ENCODE results near the gene SMAP2. TPM values are rescaled to one million over a fixed set of nuclear protein-coding genes. Genes with fewer than 3 reads are reported as not detected.

Gene SMAP2
- total RNA-seq, 2 experiments from 2014 or later = 106 to 107 TPM

DNA sequence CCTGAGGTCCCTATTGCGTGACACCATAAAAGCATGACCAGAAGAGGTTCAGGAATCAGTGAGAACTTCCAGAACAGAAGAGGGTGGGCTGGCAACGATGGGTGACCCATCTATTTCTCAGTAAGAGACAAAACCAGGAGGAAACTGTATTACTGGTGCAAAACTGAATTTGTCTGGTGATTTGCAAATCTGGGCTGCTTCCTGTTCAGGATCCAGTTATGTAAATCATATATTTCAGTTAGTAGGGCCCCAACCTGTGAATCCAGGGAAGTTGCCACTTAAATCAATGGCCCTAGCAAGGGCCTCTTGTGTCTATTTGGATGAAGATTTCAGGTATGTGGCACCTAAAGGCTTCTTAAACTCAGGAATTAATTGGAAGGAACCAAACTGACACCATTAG lies 23.1 kb upstream of the SMAP2 start:
- CTCF ChIA-PET = interaction anchor here (1.8 kb wide), 1 partner anchor 11 kb away, joined by 10 read pairs; no protein-coding TSS in a partner anchor
- no peak overlapping the region for H3K4me3 Mint-ChIP-seq
- H3K27ac Mint-ChIP-seq = no peak overlapping the region
- DNase-seq = no peak
- no peaks in the 10 kb centered on the region for H3K9me3 Mint-ChIP-seq (ENCODE audit: insufficient read depth)
- POLR2A ChIA-PET = no interaction called here
- no peaks in the 10 kb centered on the region for H3K4me1 Mint-ChIP-seq (ENCODE audit: low read depth)
- no peaks in the 10 kb centered on the region for H3K27me3 Mint-ChIP-seq (ENCODE audit: low read depth)
- H3K36me3 Mint-ChIP-seq (ENCODE audit: low read depth) = no peaks in the 10 kb centered on the region
- no peak for ATAC-seq

DNA sequence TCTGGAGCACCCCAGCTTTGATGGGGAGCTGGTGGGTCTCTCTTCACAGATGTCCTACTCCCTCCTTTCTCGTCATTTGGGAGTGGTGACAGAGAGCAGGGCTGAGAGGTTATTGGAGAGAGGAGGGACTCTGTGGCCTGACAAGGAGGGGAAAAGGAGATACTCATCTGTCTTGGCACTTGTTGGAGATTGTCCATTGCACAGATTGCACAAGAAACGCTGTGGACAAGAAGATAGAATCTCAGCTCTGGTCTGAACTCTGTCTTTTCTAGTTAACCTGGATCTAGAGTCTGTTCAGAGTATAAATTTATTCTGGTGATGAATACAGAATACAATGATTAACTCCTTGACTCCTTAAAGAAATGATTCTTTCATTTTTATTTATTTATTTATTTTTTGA lies 22.4 kb upstream of the SMAP2 start:
- POLR2A ChIA-PET = no interaction called here

DNA sequence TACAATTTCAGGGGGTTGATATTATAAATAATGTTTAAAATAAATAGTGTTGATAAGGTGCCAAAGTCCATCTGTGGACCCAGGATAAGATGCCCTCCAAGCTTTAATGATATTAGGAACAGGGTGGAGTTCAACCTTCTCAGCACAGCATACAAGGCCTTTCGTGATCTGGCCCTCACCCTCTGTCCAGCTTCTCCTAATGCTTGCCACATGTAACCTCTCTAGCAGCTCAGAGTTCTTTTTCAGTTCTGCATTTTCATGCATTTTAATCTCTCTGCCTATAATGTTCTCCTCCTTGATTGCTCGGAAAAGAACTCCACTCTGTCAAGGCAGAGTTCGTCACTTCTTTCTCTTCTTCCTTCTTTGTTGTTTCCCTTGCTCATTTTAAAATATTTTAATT lies 21.4 kb upstream of the SMAP2 start:
- Mint-ChIP-seq H3K27ac (no peak overlapping the region), H3K4me1 (ENCODE audit: low read depth) (no peaks in the 10 kb centered on the region), H3K9me3 (ENCODE audit: insufficient read depth) (no peaks in the 10 kb centered on the region), H3K36me3 (ENCODE audit: low read depth) (no peaks in the 10 kb centered on the region), H3K4me3 (no peak overlapping the region), H3K27me3 (ENCODE audit: low read depth) (no peaks in the 10 kb centered on the region)
- ChIA-PET POLR2A (no interaction called here), CTCF (interaction anchor here (0.6 to 4.2 kb wide), 6 partner anchors 11 to 199 kb away, joined by 3 to 22 read pairs (median 5); no protein-coding TSS in a partner anchor)
- DNase-seq (no peak), ATAC-seq (no peak)

More for the DNA sequence above, 22.4 kb upstream of the SMAP2 start:
- H3K27ac Mint-ChIP-seq = no peak overlapping the region
- ATAC-seq = no peak
- no peaks in the 10 kb centered on the region for H3K27me3 Mint-ChIP-seq (ENCODE audit: low read depth)
- no peaks in the 10 kb centered on the region for H3K36me3 Mint-ChIP-seq (ENCODE audit: low read depth)
- H3K4me1 Mint-ChIP-seq (ENCODE audit: low read depth) = no peaks in the 10 kb centered on the region
- H3K9me3 Mint-ChIP-seq (ENCODE audit: insufficient read depth) = no peaks in the 10 kb centered on the region
- CTCF ChIA-PET = interaction anchor here (1.4 to 4.2 kb wide), 3 partner anchors 10 to 54 kb away, joined by 5 to 22 read pairs (median 5); no protein-coding TSS in a partner anchor
- H3K4me3 Mint-ChIP-seq = no peak overlapping the region
- no peak for DNase-seq

DNA sequence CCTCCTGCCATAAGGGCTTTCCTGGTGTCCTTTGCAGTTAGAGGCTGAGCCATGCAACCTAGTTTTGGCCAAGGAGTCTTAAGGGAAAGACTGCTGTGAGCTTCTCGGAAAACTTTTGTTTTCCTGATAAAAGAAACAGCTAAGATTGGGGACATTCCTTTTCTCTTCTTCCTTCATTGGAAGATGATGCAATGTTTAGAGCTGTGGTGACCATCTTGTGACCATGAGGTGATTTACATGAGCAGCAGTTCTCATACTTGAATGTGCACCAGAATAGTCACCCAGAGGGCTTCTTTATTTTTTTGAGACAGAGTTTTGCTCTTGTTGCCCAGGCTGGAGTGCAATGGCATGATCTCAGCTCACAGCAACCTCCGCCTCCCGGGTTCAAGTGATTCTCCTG lies 20.4 kb upstream of the SMAP2 start:
- Mint-ChIP-seq H3K4me3 (no peak overlapping the region), H3K27ac (no peak overlapping the region), H3K4me1 (ENCODE audit: low read depth) (no peaks in the 10 kb centered on the region), H3K36me3 (ENCODE audit: low read depth) (no peaks in the 10 kb centered on the region), H3K9me3 (ENCODE audit: insufficient read depth) (no peaks in the 10 kb centered on the region), H3K27me3 (ENCODE audit: low read depth) (no peaks in the 10 kb centered on the region)
- CTCF ChIA-PET = interaction anchor here (1.4 to 4.2 kb wide), 4 partner anchors 12 to 200 kb away, joined by 3 to 22 read pairs (median 6); no protein-coding TSS in a partner anchor
- POLR2A ChIA-PET = interaction anchor here (1.1 kb wide), 1 partner anchor 37 kb away, joined by 4 read pairs; no protein-coding TSS in a partner anchor
- DNase-seq (no peak), ATAC-seq (no peak)

DNA sequence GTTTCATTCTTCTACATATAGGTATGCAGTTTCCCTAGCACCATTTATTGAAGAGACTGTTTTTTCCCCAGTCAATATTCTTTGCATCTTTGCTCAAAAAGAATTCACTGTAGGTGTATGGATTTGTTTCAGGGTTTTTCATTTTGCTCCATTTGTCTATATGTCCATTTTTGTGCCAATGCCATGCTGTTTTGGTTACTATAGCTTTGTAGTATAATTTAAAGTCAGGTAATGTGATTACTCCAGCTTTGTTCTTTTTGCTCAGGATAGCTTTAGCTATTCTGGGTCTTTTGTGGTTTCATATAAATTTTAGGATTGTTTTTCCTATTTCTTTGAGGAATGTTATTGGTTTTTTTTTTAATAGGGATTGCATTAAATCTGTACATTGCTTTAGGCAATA lies 15.9 kb upstream of the SMAP2 start:
- Mint-ChIP-seq H3K9me3 (ENCODE audit: insufficient read depth) (peaks cover 4% of the 10 kb centered on the region), H3K27me3 (ENCODE audit: low read depth) (no peaks in the 10 kb centered on the region), H3K4me3 (no peak overlapping the region), H3K36me3 (ENCODE audit: low read depth) (peaks cover 5% of the 10 kb centered on the region), H3K4me1 (ENCODE audit: low read depth) (peaks cover 5% of the 10 kb centered on the region), H3K27ac (no peak overlapping the region)
- ChIA-PET POLR2A (no interaction called here), CTCF (no interaction called here)
- DNase-seq (no peak), ATAC-seq (no peak)

DNA sequence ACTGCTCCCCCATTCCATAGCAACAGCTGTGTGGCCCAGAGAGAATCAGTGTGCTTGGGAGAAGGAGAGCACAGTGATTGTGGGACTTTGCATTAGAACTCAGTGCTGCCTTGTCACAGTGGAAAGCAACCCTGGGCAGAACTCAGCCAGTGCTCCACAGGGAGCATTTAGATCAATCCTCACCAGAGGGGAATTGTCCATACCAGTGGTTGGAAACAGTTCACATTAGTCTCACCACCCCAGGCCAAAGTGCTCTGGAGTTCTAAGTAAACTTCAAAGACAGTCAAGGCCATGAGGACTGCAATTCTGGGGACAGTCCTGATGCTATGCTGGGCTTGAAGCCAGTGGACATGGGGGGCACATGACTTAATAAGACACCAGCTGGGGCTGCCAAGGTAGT lies 12.9 kb upstream of the SMAP2 start:
- DNase-seq (no peak), ATAC-seq (no peak)
- CTCF ChIA-PET = no interaction called here
- Mint-ChIP-seq H3K4me3 (no peak overlapping the region), H3K9me3 (ENCODE audit: insufficient read depth) (peaks cover 4% of the 10 kb centered on the region), H3K36me3 (ENCODE audit: low read depth) (peaks cover 5% of the 10 kb centered on the region), H3K27me3 (ENCODE audit: low read depth) (no peaks in the 10 kb centered on the region), H3K4me1 (ENCODE audit: low read depth) (peaks cover 5% of the 10 kb centered on the region), H3K27ac (no peak overlapping the region)
- POLR2A ChIA-PET = no interaction called here

DNA sequence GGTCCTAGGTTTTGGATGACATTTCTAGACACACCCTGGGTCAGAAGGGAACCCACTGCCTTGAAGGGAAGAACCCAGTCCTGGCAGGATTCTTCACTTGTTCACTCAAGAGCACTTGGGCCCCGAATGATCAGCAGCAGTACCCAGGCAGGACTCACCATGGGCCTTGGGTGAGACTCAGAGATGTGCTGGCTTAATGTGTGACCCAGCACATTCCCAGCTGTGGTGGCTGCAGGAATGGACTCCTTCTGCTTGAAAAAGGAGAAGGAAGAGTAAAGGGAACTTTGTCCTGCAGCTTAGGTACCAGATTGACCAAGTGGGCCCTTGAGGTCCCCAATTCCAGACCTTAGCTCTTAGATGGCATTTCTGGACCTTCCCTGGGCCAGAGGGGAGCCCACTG lies 12.3 kb upstream of the SMAP2 start:
- ChIA-PET POLR2A (interaction anchor here (1.2 kb wide), 1 partner anchor 13 kb away, joined by 3 read pairs; no protein-coding TSS in a partner anchor), CTCF (no interaction called here)
- ATAC-seq (no peak), DNase-seq (no peak)
- Mint-ChIP-seq H3K36me3 (ENCODE audit: low read depth) (peaks cover 5% of the 10 kb centered on the region), H3K4me1 (ENCODE audit: low read depth) (peaks cover 5% of the 10 kb centered on the region), H3K27ac (no peak overlapping the region), H3K4me3 (no peak overlapping the region), H3K9me3 (ENCODE audit: insufficient read depth) (peaks cover 4% of the 10 kb centered on the region), H3K27me3 (ENCODE audit: low read depth) (no peaks in the 10 kb centered on the region)

DNA sequence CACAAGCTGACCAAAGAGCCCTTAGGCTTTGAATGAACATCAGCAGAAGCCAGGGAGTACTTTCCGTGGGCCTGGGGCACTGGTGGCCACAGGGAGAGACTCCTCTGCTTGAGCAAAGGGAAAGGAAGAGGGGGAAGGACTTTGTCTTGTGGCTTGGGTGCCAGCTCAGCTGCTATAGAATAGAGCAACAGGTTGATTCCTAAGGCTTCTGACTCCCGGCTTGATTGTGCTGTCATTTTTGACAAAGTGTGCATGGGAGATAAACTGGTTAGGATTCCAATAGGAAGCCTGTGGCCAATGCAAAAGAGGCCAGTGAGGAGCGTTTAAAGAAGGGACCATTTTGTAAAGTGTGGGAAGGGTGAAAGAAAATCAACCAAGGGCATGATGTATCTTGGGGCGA lies 11.9 kb upstream of the SMAP2 start:
- DNase-seq (no peak), ATAC-seq (no peak)
- H3K4me1 Mint-ChIP-seq (ENCODE audit: low read depth) = peaks cover 5% of the 10 kb centered on the region
- peaks cover 5% of the 10 kb centered on the region for H3K36me3 Mint-ChIP-seq (ENCODE audit: low read depth)
- ChIA-PET POLR2A (interaction anchor here (1.2 kb wide), 1 partner anchor 13 kb away, joined by 3 read pairs; no protein-coding TSS in a partner anchor), CTCF (no interaction called here)
- H3K27me3 Mint-ChIP-seq (ENCODE audit: low read depth) = no peaks in the 10 kb centered on the region
- H3K4me3 Mint-ChIP-seq = no peak overlapping the region
- H3K27ac Mint-ChIP-seq = no peak overlapping the region
- H3K9me3 Mint-ChIP-seq (ENCODE audit: insufficient read depth) = peaks cover 4% of the 10 kb centered on the region

DNA sequence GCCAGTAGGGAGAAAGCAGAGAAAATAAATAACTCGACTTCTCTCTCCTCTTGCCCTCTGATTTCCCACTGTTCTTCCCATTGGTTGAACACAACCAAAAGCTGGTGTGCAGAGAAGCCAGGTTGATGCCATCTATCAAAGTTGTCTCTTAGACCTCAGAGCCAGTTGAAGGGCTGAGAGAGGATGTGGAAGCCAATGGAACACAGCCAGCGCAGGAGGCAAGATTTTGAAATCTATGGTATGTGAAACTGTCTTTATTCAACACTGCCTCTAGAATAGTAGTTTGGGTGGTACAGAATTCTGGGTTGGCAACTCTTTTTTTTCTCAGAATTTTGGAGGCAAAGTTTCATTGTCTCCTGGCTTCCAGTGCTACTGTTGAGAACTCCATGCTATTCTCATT lies 11.3 kb upstream of the SMAP2 start:
- peaks cover 5% of the 10 kb centered on the region for H3K4me1 Mint-ChIP-seq (ENCODE audit: low read depth)
- no peaks in the 10 kb centered on the region for H3K27me3 Mint-ChIP-seq (ENCODE audit: low read depth)
- ATAC-seq (no peak), DNase-seq (no peak)
- ChIA-PET POLR2A (interaction anchor here (1.2 kb wide), 1 partner anchor 12 kb away, joined by 3 read pairs; no protein-coding TSS in a partner anchor), CTCF (interaction anchor here (3.3 kb wide), 1 partner anchor 19 kb away, joined by 19 read pairs; no protein-coding TSS in a partner anchor)
- H3K9me3 Mint-ChIP-seq (ENCODE audit: insufficient read depth) = peaks cover 4% of the 10 kb centered on the region
- H3K36me3 Mint-ChIP-seq (ENCODE audit: low read depth) = peaks cover 5% of the 10 kb centered on the region
- H3K4me3 Mint-ChIP-seq = no peak overlapping the region
- H3K27ac Mint-ChIP-seq = no peak overlapping the region

DNA sequence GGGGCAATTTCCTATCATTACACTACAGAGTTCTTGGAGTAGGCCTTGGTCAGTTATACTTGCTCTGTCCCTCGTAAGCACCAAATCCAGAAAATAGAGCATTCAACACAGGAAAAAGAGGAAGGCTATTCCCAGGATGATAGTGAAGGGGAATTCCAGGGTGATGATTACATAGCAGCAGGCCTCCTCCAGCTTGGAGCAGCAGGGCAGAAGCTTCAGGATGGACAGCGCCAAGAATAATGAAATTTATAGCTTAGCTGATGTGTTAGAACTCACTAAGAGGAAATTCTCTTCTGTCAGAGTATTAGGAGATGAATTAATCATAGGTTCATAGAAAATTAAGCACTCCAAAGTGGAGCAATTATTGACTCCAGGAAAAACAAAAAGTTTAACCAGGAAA lies 10.8 kb upstream of the SMAP2 start:
- CTCF ChIA-PET = interaction anchor here (3.0 to 3.3 kb wide), 3 partner anchors 20 to 42 kb away, joined by 16 to 26 read pairs (median 19); no protein-coding TSS in a partner anchor

DNA sequence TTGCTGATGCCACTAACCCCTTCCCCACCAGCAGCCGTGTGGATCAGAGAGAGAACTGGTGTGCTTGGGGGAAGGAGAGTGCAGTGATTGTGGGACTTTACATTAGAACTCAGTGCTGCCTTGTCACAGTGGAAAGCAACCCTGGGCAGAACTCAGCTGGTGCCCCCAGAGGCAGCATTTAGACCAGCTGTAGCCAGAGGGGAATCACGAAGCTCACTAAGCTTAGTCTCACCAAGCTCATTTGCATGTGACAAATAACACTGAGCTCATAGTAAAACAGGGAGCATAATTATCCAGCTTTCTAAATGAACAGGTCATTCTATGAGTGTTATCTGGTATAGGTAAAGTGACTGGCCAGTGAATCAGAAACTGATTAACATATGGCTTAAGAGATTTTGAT lies 9.8 kb upstream of the SMAP2 start:
- ChIA-PET POLR2A (interaction anchor here (1.1 to 2.0 kb wide), 3 partner anchors 10 to 298 kb away, joined by 5 to 9 read pairs (median 6); partner anchors contain the start of gene SMAP2), CTCF (interaction anchor here (0.9 to 3.3 kb wide), 11 partner anchors 8 to 220 kb away, joined by 3 to 26 read pairs (median 8); partner anchors contain the start of gene SMAP2)
- H3K4me1 Mint-ChIP-seq (ENCODE audit: low read depth) = peaks cover 5% of the 10 kb centered on the region
- ATAC-seq = no peak
- no peak overlapping the region for H3K4me3 Mint-ChIP-seq
- H3K9me3 Mint-ChIP-seq (ENCODE audit: insufficient read depth) = peaks cover 4% of the 10 kb centered on the region
- no peak for DNase-seq
- no peaks in the 10 kb centered on the region for H3K27me3 Mint-ChIP-seq (ENCODE audit: low read depth)
- H3K36me3 Mint-ChIP-seq (ENCODE audit: low read depth) = peaks cover 5% of the 10 kb centered on the region
- no peak overlapping the region for H3K27ac Mint-ChIP-seq

More for the DNA sequence above, 10.8 kb upstream of the SMAP2 start:
- DNase-seq (no peak), ATAC-seq (no peak)
- Mint-ChIP-seq H3K4me3 (no peak overlapping the region), H3K4me1 (ENCODE audit: low read depth) (peaks cover 5% of the 10 kb centered on the region), H3K27ac (no peak overlapping the region), H3K27me3 (ENCODE audit: low read depth) (no peaks in the 10 kb centered on the region), H3K36me3 (ENCODE audit: low read depth) (peaks cover 5% of the 10 kb centered on the region), H3K9me3 (ENCODE audit: insufficient read depth) (peaks cover 4% of the 10 kb centered on the region)
- POLR2A ChIA-PET = no interaction called here

DNA sequence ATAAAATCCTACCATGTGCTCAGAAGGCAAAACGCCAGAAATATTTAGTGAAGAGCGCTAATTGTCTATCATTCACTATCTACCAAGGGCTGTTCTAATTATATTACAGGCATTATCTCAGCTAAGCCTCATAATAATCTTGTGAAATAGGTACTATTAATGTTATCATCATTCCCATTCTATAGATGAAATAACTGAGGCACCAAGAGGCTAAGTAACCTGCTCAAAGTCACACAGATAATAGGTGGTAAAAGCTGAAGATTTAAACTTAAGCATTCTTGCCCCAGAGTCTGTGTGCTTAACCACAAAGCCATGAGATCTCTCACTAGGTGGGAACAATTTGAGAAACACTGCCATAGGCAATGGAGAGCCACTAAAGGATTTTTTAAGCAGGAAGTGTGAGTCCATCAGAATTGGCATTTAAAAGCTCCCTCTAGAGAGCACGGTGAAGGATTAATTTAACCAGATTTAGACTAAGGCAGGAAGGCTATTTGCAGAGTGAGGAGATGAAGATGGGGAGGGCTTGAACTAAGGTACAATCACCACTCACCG lies 1.7 kb upstream of the SMAP2 start:
- DNase-seq (no peak), ATAC-seq (no peak)
- POLR2A ChIA-PET = interaction anchor here (7.6 kb wide), 1 partner anchor 17 kb away, joined by 381 read pairs; no protein-coding TSS in a partner anchor

More for the DNA sequence above, 1.7 kb upstream of the SMAP2 start:
- Mint-ChIP-seq H3K4me1 (ENCODE audit: low read depth) (peaks cover 25% of the 10 kb centered on the region), H3K4me3 (no peak overlapping the region), H3K9me3 (ENCODE audit: insufficient read depth) (no peaks in the 10 kb centered on the region), H3K27me3 (ENCODE audit: low read depth) (no peaks in the 10 kb centered on the region), H3K36me3 (ENCODE audit: low read depth) (peaks cover 17% of the 10 kb centered on the region), H3K27ac (no peak overlapping the region)
- CTCF ChIA-PET = interaction anchor here (0.7 to 7.5 kb wide), 13 partner anchors 7 to 228 kb away, joined by 3 to 113 read pairs (median 4); no protein-coding TSS in a partner anchor

Data from activated CD8-positive, alpha-beta T cell treated with anti-CD3 and anti-CD28 coated beads, Interleukin-2, amount 10 ng/mL, durations not matched to agents 7 days and 5 days (primary cell).